ENCODE results near the gene LAMC3.

The LAMC3 gene

GRCh38 chr9:131045300-131046092, 36.5 kb downstream of the LAMC3 start:
- DNase-seq (ENCODE audit: low read depth in 2 of 2): peak in 1 of 2 donors; percentile 28

- DNase-seq (ENCODE audit: low read depth in 2 of 2): no peak
Measured at GRCh38 chr9:131046093-131046380, 37.1 kb downstream of the LAMC3 start.

- DNase-seq (ENCODE audit: low read depth in 2 of 2): peak; percentile 62 to 76
Measured at GRCh38 chr9:131046581-131047202, 37.7 kb downstream of the LAMC3 start.

GRCh38 chr9:131048332-131048731, 39.4 kb downstream of the LAMC3 start:
- DNase-seq (ENCODE audit: low read depth in 2 of 2): no peak

- no peak for DNase-seq (ENCODE audit: low read depth in 2 of 2)
Measured at GRCh38 chr9:131048820-131049219, 39.8 kb downstream of the LAMC3 start.

- DNase-seq (ENCODE audit: low read depth in 2 of 2): no peak
Measured at GRCh38 chr9:131049829-131050715, 41.1 kb downstream of the LAMC3 start.

GRCh38 chr9:131050831-131051230, 41.9 kb downstream of the LAMC3 start:
- no peak for DNase-seq (ENCODE audit: low read depth in 2 of 2)

- no peak for DNase-seq (ENCODE audit: low read depth in 2 of 2)
Measured at GRCh38 chr9:131051592-131052517, 42.9 kb downstream of the LAMC3 start.

- no peak for DNase-seq (ENCODE audit: low read depth in 2 of 2)
Measured at GRCh38 chr9:131053896-131054295, 44.9 kb downstream of the LAMC3 start.

GRCh38 chr9:131056781-131057506, 48.0 kb downstream of the LAMC3 start:
- DNase-seq (ENCODE audit: low read depth in 2 of 2): no peak

- DNase-seq (ENCODE audit: low read depth in 2 of 2): no peak
Measured at GRCh38 chr9:131060900-131061630, 52.1 kb downstream of the LAMC3 start.

- no peak for DNase-seq (ENCODE audit: low read depth in 2 of 2)
Measured at GRCh38 chr9:131062969-131063368, 54.0 kb downstream of the LAMC3 start.

- no peak for DNase-seq (ENCODE audit: low read depth in 2 of 2)
Measured at GRCh38 chr9:131065599-131065998, 56.6 kb downstream of the LAMC3 start.

- no peak for DNase-seq (ENCODE audit: low read depth in 2 of 2)
Measured at GRCh38 chr9:131067625-131068024, 58.7 kb downstream of the LAMC3 start.

- no peak for DNase-seq (ENCODE audit: low read depth in 2 of 2)
Measured at GRCh38 chr9:131068076-131068816, 59.3 kb downstream of the LAMC3 start.

GRCh38 chr9:131069699-131070098, 60.7 kb downstream of the LAMC3 start:
- no peak for DNase-seq (ENCODE audit: low read depth in 2 of 2)

GRCh38 chr9:131072107-131072870, 63.3 kb downstream of the LAMC3 start:
- DNase-seq (ENCODE audit: low read depth in 2 of 2): no peak

- DNase-seq (ENCODE audit: low read depth in 2 of 2): no peak
Measured at GRCh38 chr9:131072871-131073237, 63.9 kb downstream of the LAMC3 start.
